HCT116 (cell line): ENCODE measurements around the gene POLK. TPM values are rescaled to one million over a fixed set of nuclear protein-coding genes. Genes with fewer than 3 reads are reported as not detected.
"Not testable (repeated sequence)": the region's sequence is repeated elsewhere in the genome, so short reads cannot be mapped to it uniquely, and the experiment has no call there.

Source experiments
- ATAC-seq: fragments of 200-7000 bp; cut with Tn5 transposase; 2 replicates; pipeline ENCODE4 v1.9.1; 2020; ENCODE audit warnings: mild to moderate bottlenecking, moderate library complexity
- BruUV-seq: library from RNA; stranded (reverse); fragments of 400-500 nt; replicated peaks from 2 replicates; lab custom pipeline; 2021; lab: Mats Ljungman, UMichigan
- CTCF ChIA-PET: fragments of 300-600 bp; sonication (Branson Sonifier 250); formaldehyde crosslinking; loops from one replicate; lab custom pipeline; 2021; ENCODE audit warnings: antibody characterized with exemption; lab: Charles Lee
- POLR2A ChIA-PET: fragments of 300-600, 350-600 bp; sonication (Branson Sonifier 250); formaldehyde crosslinking; loops from one replicate; lab custom pipeline; 2021; ENCODE audit warnings: antibody characterized with exemption; lab: Charles Lee
- RAD21 ChIA-PET, 2 experiments: fragments of 300-600 bp; sonication (Branson Sonifier 250); formaldehyde crosslinking; loops; one replicate each; lab custom pipeline; 2023; ENCODE audit warnings: low total read pairs in 2 of 2; ENCODE audit not compliant: uncharacterized antibody in 2 of 2, unreplicated experiment in 2 of 2, low non-redundant PET in 1 of 2; lab: Charles Lee
- DNase-seq: peaks from one replicate; pipeline ENCODE4 v3.0.0-alpha.2; 2010; ENCODE audit warnings: low read depth, low spot score
- H2AFZ ChIP-seq: fragments of 200-600 bp; shearing (Covaris generic), sonication (generic); 2 replicates; pipeline ENCODE4 v1.6.1; 2017; ENCODE audit warnings: low read depth, mixed run types, mixed read lengths, antibody characterized with exemption, low read length; ENCODE audit not compliant: poor library complexity, severe bottlenecking
- H3K27ac ChIP-seq: 2 replicates; pipeline ENCODE4 v1.5.1; 2012; ENCODE audit warnings: low read depth, low read length
- H3K27me3 ChIP-seq: fragments of 200-600 bp; sonication (generic); 2 replicates; pipeline ENCODE4 v1.6.1; 2016; ENCODE audit warnings: mixed run types, low read length, mixed read lengths; ENCODE audit not compliant: insufficient read depth
- H3K36me3 ChIP-seq, 2 experiments: fragments of 200-500 bp in 1 of 2; fragments of 200-600 bp in 1 of 2; sonication (Bioruptor generic) in 1 of 2; sonication (generic) in 1 of 2; 2 replicates each; pipeline versions ENCODE4 v1.5.1 to v1.6.1; 2014 to 2016; ENCODE audit warnings: low read length in 2 of 2, inconsistent platforms in 1 of 2, mixed read lengths in 1 of 2, mixed run types in 1 of 2; ENCODE audit not compliant: insufficient read depth in 2 of 2, control insufficient read depth in 1 of 2
- H3K4me1 ChIP-seq, 2 experiments: fragments of 200-600 bp in 1 of 2; sonication (generic) in 1 of 2; 2 replicates each; pipeline versions ENCODE4 v1.5.1 to v1.6.1; 2012 to 2017; ENCODE audit warnings: low read length in 2 of 2, inconsistent platforms in 1 of 2, mild to moderate bottlenecking in 1 of 2, mixed read lengths in 1 of 2, mixed run types in 1 of 2, moderate library complexity in 1 of 2; ENCODE audit not compliant: insufficient read depth in 2 of 2, control insufficient read depth in 1 of 2
- H3K4me2 ChIP-seq: fragments of 200-600 bp; sonication (generic); 2 replicates; pipeline ENCODE4 v1.6.1; 2017; ENCODE audit warnings: mixed run types, low read length, mixed read lengths
- H3K4me3 ChIP-seq, 2 experiments: fragments of 200-600 bp in 1 of 2; sonication (generic) in 1 of 2; replicated peaks in 1 of 2; 2 replicates each; pipeline ENCODE4 v1.5.1; 2011 to 2016; ENCODE audit warnings: low read length in 2 of 2, control low read depth in 1 of 2, low read depth in 1 of 2, mild to moderate bottlenecking in 1 of 2, mixed read lengths in 1 of 2, mixed run types in 1 of 2
- H3K79me2 ChIP-seq: fragments of 200-600 bp; sonication (generic); 2 replicates; pipeline ENCODE4 v1.6.1; 2017; ENCODE audit warnings: mild to moderate bottlenecking, mixed run types, low read length, moderate library complexity, mixed read lengths; ENCODE audit not compliant: insufficient read depth
- H3K9ac ChIP-seq: fragments of 200-600 bp; sonication (generic); 2 replicates; pipeline ENCODE4 v1.6.1; 2016; ENCODE audit warnings: low read length, mixed read lengths
- H3K9me2 ChIP-seq: fragments of 200-600 bp; sonication (generic), shearing (Covaris generic); 2 replicates; pipeline ENCODE4 v1.6.1; 2017; ENCODE audit warnings: mixed run types, mild to moderate bottlenecking, moderate library complexity; ENCODE audit not compliant: insufficient read depth
- H3K9me3 ChIP-seq, 2 experiments: fragments of 200-500 bp in 1 of 2; fragments of 200-600 bp in 1 of 2; sonication (Bioruptor generic) in 1 of 2; sonication (generic) in 1 of 2; 2 replicates each; pipeline ENCODE4 v1.6.1; 2014 to 2017; ENCODE audit warnings: low read length in 2 of 2, mixed read lengths in 2 of 2, inconsistent platforms in 1 of 2, low read depth in 1 of 2, mild to moderate bottlenecking in 1 of 2, mixed run types in 1 of 2, moderate library complexity in 1 of 2; ENCODE audit not compliant: control insufficient read depth in 1 of 2, insufficient read depth in 1 of 2
- H4K20me1 ChIP-seq: fragments of 200-600 bp; sonication (generic), shearing (Covaris generic); 2 replicates; pipeline ENCODE4 v1.6.1; 2017; ENCODE audit warnings: mixed run types, mild to moderate bottlenecking, moderate library complexity; ENCODE audit not compliant: insufficient read depth
- CEBPB ChIP-seq: IDR thresholded peaks from 2 replicates; pipeline ENCODE4 v1.6.1; 2012; ENCODE audit warnings: low read depth
- CTCF ChIP-seq, 3 experiments: fragments of 200-600 bp in 1 of 3; sonication (generic) in 1 of 3; IDR thresholded peaks in 2 of 3; conservative IDR thresholded peaks in 1 of 3; 2 replicates each; pipeline ENCODE4 v1.5.1; 2012 to 2017; ENCODE audit warnings: low read depth in 2 of 3, low read length in 2 of 3, antibody characterized with exemption in 1 of 3, borderline replicate concordance in 1 of 3, control low read depth in 1 of 3, mild to moderate bottlenecking in 1 of 3, mixed read lengths in 1 of 3, mixed run types in 1 of 3, moderate library complexity in 1 of 3; ENCODE audit not compliant: insufficient read depth in 1 of 3
- ELF1 ChIP-seq: IDR thresholded peaks from 2 replicates; pipeline ENCODE4 v1.6.1; 2012; ENCODE audit warnings: low read depth, borderline replicate concordance
- EZH2 ChIP-seq: fragments of 200-600 bp; sonication (generic); IDR thresholded peaks from 2 replicates; pipeline ENCODE4 v1.6.1; 2017; ENCODE audit warnings: antibody characterized with exemption, mixed run types
- FOSL1 ChIP-seq: IDR thresholded peaks from 2 replicates; pipeline ENCODE4 v1.6.1; 2012; ENCODE audit warnings: low read depth
- POLR2AphosphoS5 ChIP-seq: IDR thresholded peaks from 2 replicates; pipeline ENCODE4 v1.6.1; 2011; ENCODE audit warnings: mild to moderate bottlenecking, low read depth, low read length, moderate library complexity
- RAD21 ChIP-seq: IDR thresholded peaks from 2 replicates; pipeline ENCODE4 v1.6.1; 2012; ENCODE audit warnings: low read depth, mild to moderate bottlenecking
- SP1 ChIP-seq: IDR thresholded peaks from 2 replicates; pipeline ENCODE4 v1.6.1; 2012; ENCODE audit warnings: low read depth
- YY1 ChIP-seq: IDR thresholded peaks from 2 replicates; pipeline ENCODE4 v1.6.1; 2011; ENCODE audit warnings: low read length, low read depth, moderate library complexity, mild to moderate bottlenecking; ENCODE audit not compliant: insufficient replicate concordance; ENCODE audit errors: extremely low read depth
- intact Hi-C: fragments of 100-400 bp; cut with micrococcal nuclease; formaldehyde crosslinking; loops from 2 replicates; pipeline ENCODE4 v1.10.0; 2022
- total RNA-seq: library from RNA; stranded (reverse); gene quantifications from one replicate; pipeline ENCODE4 v1.2.1, GENCODE V29; 2021; ENCODE audit not compliant: unreplicated experiment
- TF ChIP-seq, protein P1 (sequence below): IDR thresholded peaks from 2 replicates; pipeline ENCODE4 v1.6.1; 2011; ENCODE audit warnings: mild to moderate bottlenecking, low read length, moderate library complexity; ENCODE audit not compliant: insufficient replicate concordance; ENCODE audit errors: extremely low read depth

Gene POLK
- total RNA-seq, 1 experiment from 2014 or later, result 17.3 TPM

- TF ChIP-seq, protein P1, sequence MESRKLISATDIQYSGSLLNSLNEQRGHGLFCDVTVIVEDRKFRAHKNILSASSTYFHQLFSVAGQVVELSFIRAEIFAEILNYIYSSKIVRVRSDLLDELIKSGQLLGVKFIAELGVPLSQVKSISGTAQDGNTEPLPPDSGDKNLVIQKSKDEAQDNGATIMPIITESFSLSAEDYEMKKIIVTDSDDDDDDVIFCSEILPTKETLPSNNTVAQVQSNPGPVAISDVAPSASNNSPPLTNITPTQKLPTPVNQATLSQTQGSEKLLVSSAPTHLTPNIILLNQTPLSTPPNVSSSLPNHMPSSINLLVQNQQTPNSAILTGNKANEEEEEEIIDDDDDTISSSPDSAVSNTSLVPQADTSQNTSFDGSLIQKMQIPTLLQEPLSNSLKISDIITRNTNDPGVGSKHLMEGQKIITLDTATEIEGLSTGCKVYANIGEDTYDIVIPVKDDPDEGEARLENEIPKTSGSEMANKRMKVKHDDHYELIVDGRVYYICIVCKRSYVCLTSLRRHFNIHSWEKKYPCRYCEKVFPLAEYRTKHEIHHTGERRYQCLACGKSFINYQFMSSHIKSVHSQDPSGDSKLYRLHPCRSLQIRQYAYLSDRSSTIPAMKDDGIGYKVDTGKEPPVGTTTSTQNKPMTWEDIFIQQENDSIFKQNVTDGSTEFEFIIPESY, result no peak
- TF ChIP-seq ELF1 (no peak), CEBPB (no peak), EZH2 (no peak), YY1 (no peak), FOSL1 (no peak), SP1 (no peak)
- TF ChIP-seq, all 23 proteins: peak for 0
Measured at GRCh38 chr5:75574791-75575190, 63.1 kb downstream of the POLK start (continued).

DNA sequence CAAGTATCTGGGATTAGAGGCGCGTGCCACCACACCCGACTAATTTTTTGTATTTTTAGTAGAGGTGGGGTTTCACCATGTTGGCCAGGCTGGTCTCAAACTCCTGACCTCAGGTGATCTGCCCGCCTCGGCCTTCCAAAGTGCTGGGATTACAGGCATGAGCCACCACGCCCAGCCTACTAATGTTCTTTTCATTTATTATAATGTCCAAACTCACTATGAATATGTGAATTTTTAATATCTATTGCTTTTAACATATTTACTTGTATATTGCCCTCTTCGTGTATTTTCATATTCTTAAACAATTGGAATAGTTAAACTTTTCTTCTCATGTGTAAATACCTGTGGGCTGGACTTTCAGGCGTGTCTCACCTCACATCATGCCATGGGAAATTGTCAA, 66.6 kb downstream of the POLK start:
- not testable (repeated sequence) for ATAC-seq, H3K4me2 ChIP-seq

GRCh38 chr5:75584641-75585040, 73.0 kb downstream of the POLK start:
- intact Hi-C loops, result no loop called here
- BruUV-seq, result no TSS peak
- Histone ChIP-seq H3K4me1 (no peaks in the 10 kb centered on the region), H3K9me2 (no peaks in the 10 kb centered on the region), H3K36me3 (0 out of 4 replicates have a peak, but pooled peaks cover 0 to 2% of the 10 kb centered on the region in 2 experiments), H3K79me2 (no peaks in the 10 kb centered on the region), H3K27me3 (no peaks in the 10 kb centered on the region), H3K4me2 (no peak overlapping the region), H3K4me3 (no peak overlapping the region), H2AFZ (no peak overlapping the region), H4K20me1 (no peaks in the 10 kb centered on the region), H3K9me3 (no peaks in the 10 kb centered on the region), H3K9ac (no peak overlapping the region), H3K27ac (no peak overlapping the region)
- RAD21 ChIA-PET, result no interaction called here
- POLR2A ChIA-PET, result no interaction called here
- ATAC-seq (no peak), DNase-seq (no peak)
- CTCF ChIA-PET, result no interaction called here
- peak; percentile 28 for TF ChIP-seq RAD21
- peak; percentile 18 to 29 (median 27); a peak in 3 of 6 replicates for TF ChIP-seq CTCF (IDR thresholded peaks at IDR 0.05 in 2 of 3, conservative IDR thresholded peaks at IDR 0.05 in 1 of 3; ENCODE audit: borderline replicate concordance in 1 of 3, insufficient read depth in 1 of 3, low read depth in 2 of 3, low read length in 2 of 3)
- no peak for TF ChIP-seq POLR2AphosphoS5

More for the DNA sequence above, 66.6 kb downstream of the POLK start:
- RAD21 ChIA-PET, POLR2A ChIA-PET, intact Hi-C loops, H3K79me2 ChIP-seq, H2AFZ ChIP-seq, H3K9me2 ChIP-seq, H3K36me3 ChIP-seq, H3K9ac ChIP-seq, H4K20me1 ChIP-seq, CTCF ChIA-PET, H3K27ac ChIP-seq, H3K4me1 ChIP-seq, H3K9me3 ChIP-seq, BruUV-seq, H3K4me3 ChIP-seq, DNase-seq, H3K27me3 ChIP-seq: not testable (repeated sequence)
